ENCODE results near the gene HSD17B13. TPM values are rescaled to one million over a fixed set of nuclear protein-coding genes. Genes with fewer than 3 reads are reported as not detected.

HSD17B13 gene, protein sequence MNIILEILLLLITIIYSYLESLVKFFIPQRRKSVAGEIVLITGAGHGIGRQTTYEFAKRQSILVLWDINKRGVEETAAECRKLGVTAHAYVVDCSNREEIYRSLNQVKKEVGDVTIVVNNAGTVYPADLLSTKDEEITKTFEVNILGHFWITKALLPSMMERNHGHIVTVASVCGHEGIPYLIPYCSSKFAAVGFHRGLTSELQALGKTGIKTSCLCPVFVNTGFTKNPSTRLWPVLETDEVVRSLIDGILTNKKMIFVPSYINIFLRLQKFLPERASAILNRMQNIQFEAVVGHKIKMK
- total RNA-seq (1 to 10 TPM in 1 of 2 donors, under 1 TPM in 1; 0.34 to 1.0 TPM), polyA plus RNA-seq (1 to 10 TPM in 1 of 2 donors, under 1 TPM in 1; 0.15 to 3.1 TPM)
- long read RNA-seq, donor 1: 0 reads
- long read RNA-seq, donor 2: 0 reads
- long read RNA-seq, donor 3: 0 reads
- long read RNA-seq, donor 4: 0 reads
- long read RNA-seq, donor 5: 0 reads

DNA sequence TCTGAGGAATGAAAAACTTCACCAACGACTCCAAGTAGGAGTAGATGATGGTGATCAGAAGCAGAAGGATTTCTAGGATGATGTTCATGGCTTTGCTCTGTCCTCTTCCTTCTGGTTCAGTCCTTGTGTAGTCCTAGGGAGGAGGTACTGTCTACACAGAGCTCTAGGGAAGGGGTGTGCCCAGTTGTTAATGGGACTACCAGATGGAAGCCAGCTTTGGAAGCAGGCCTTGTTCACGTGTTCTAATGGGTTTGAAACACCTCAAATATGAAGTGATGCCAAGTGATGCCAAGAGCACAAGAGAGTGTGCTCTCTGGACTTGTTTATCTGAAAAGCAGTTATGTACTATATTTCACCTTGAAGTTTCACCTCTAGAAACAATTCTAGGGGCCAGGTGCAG is at the start of gene HSD17B13:
HSD17B13 (minus strand) TSS at position 129 of the 400 bp plus-strand sequence; CDS start at position 88, 41 bp downstream.
- TF ChIP-seq, protein P1, sequence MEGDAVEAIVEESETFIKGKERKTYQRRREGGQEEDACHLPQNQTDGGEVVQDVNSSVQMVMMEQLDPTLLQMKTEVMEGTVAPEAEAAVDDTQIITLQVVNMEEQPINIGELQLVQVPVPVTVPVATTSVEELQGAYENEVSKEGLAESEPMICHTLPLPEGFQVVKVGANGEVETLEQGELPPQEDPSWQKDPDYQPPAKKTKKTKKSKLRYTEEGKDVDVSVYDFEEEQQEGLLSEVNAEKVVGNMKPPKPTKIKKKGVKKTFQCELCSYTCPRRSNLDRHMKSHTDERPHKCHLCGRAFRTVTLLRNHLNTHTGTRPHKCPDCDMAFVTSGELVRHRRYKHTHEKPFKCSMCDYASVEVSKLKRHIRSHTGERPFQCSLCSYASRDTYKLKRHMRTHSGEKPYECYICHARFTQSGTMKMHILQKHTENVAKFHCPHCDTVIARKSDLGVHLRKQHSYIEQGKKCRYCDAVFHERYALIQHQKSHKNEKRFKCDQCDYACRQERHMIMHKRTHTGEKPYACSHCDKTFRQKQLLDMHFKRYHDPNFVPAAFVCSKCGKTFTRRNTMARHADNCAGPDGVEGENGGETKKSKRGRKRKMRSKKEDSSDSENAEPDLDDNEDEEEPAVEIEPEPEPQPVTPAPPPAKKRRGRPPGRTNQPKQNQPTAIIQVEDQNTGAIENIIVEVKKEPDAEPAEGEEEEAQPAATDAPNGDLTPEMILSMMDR (IDR thresholded peaks at IDR 0.05; ENCODE audit: control extremely low read depth, extremely low read depth): no peak
- DNase-seq: no peak
- Histone ChIP-seq H3K27ac (ENCODE audit: low read depth in 1 of 2, low read length in 1 of 2) (no peak within 1 kb of the TSS), H3K9ac (ENCODE audit: insufficient read depth in 1 of 2, low read length in 2 of 2) (no peak within 1 kb of the TSS), H3K4me3 (no peak within 1 kb of the TSS), H3K27me3 (ENCODE audit: control insufficient read depth in 3 of 3, insufficient read depth in 3 of 3, low read length in 2 of 3) (no peaks in the 10 kb centered on the region), H3K9me3 (ENCODE audit: control insufficient read depth in 4 of 4, insufficient read depth in 3 of 4, low read length in 3 of 4) (no peaks in the 10 kb centered on the region), H3K4me1 (ENCODE audit: control insufficient read depth in 5 of 5, insufficient read depth in 5 of 5, low read length in 5 of 5) (peaks cover 0 to 6% (median 0%) of the 10 kb centered on the region in 5 donors), H3K36me3 (ENCODE audit: control insufficient read depth in 4 of 4, insufficient read depth in 4 of 4, low read length in 4 of 4) (no peaks in the 10 kb centered on the region)
- WGBS, 2 donors: 71 to 87% methylated on average over 2 of the region's 2 CpGs
- no peak for ATAC-seq (ENCODE audit: insufficient read depth, low FRiP score)

DNA sequence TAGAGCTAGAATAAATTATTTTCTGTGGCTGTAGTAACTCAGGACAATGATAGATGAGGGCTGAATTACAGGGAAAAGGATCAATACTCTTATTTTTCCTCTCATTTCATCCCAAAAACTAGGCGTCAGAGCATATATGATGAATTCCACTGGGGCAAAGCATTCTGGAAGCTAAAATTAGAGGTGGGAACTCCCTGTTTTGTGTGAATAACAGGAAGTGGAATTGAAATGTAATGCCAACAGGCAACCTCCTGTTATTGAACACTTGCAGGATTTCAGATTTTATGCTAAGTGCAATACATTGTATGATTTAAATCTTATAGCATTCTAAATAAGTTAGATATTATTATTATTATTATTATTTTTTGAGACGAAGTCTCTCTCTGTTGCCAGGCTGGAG is 47.4 kb upstream of the HSD17B13 start:
- WGBS, 2 donors: 74 to 84% methylated on average over 2 of the region's 2 CpGs
- Histone ChIP-seq H3K4me3 (no peak overlapping the region), H3K36me3 (ENCODE audit: control insufficient read depth in 4 of 4, insufficient read depth in 4 of 4, low read length in 4 of 4) (peaks cover 0 to 32% (median 16%) of the 10 kb centered on the region in 4 donors), H3K9ac (ENCODE audit: insufficient read depth in 1 of 2, low read length in 2 of 2) (no peak overlapping the region), H3K4me1 (ENCODE audit: control insufficient read depth in 5 of 5, insufficient read depth in 5 of 5, low read length in 5 of 5) (no peaks in the 10 kb centered on the region), H3K27me3 (ENCODE audit: control insufficient read depth in 3 of 3, insufficient read depth in 3 of 3, low read length in 2 of 3) (no peaks in the 10 kb centered on the region), H3K9me3 (ENCODE audit: control insufficient read depth in 4 of 4, insufficient read depth in 3 of 4, low read length in 3 of 4) (no peaks in the 10 kb centered on the region), H3K27ac (ENCODE audit: low read depth in 1 of 2, low read length in 1 of 2) (no peak overlapping the region)
- TF ChIP-seq, protein P1 (IDR thresholded peaks at IDR 0.05; ENCODE audit: control extremely low read depth, extremely low read depth): no peak
- no peak for DNase-seq
- no peak for ATAC-seq (ENCODE audit: insufficient read depth, low FRiP score)

DNA sequence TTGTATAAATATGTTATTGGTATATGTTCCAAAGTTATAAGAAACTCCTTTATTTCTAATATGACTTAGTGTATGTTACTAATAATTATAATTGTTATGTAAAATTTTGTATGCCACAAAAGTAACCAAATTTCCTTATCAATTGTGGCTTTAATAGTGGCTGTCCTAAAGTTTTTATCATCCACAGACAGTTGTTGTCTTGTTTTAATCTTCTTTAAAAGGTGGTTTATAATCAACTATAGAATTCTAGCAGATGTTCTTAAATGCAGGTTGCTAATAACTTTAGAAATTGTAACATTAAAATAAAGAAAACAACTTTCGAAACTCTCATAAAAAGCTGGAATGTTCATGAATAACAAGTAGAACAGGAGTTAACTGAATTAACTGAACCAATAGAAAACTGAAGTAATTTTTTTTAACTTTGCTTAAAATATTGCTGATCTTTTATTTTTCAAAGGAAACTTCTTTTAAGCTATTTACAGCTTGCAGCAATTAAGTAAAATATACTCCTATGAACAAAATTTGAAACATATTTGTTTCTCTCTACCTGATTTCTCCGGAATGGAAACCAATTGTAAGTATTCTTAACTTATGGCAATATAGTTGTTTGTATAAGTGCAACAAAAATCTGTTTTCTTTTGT is 44.0 kb upstream of the HSD17B13 start:
- DNase-seq: no peak
- Histone ChIP-seq H3K4me1 (ENCODE audit: control insufficient read depth in 5 of 5, insufficient read depth in 5 of 5, low read length in 5 of 5) (no peaks in the 10 kb centered on the region), H3K27ac (ENCODE audit: low read depth in 1 of 2, low read length in 1 of 2) (no peak overlapping the region), H3K9me3 (ENCODE audit: control insufficient read depth in 4 of 4, insufficient read depth in 3 of 4, low read length in 3 of 4) (no peaks in the 10 kb centered on the region), H3K9ac (ENCODE audit: insufficient read depth in 1 of 2, low read length in 2 of 2) (no peak overlapping the region), H3K4me3 (no peak overlapping the region), H3K36me3 (ENCODE audit: control insufficient read depth in 4 of 4, insufficient read depth in 4 of 4, low read length in 4 of 4) (peaks cover 8 to 37% (median 26%) of the 10 kb centered on the region in 4 donors), H3K27me3 (ENCODE audit: control insufficient read depth in 3 of 3, insufficient read depth in 3 of 3, low read length in 2 of 3) (no peaks in the 10 kb centered on the region)
- TF ChIP-seq, protein P1 (IDR thresholded peaks at IDR 0.05; ENCODE audit: control extremely low read depth, extremely low read depth): no peak
- ATAC-seq (ENCODE audit: insufficient read depth, low FRiP score): no peak
- 49 to 98% methylated on average over 2 of the region's 2 CpGs for WGBS, 2 donors
